ENCODE data around the gene PAK2.

PAK2 gene

GRCh38 chr3:196778755-196779154 is 39.1 kb downstream of the PAK2 start:
- no peak for TF ChIP-seq POLR2AphosphoS5 (IDR thresholded peaks at IDR 0.05; ENCODE audit: low read depth)
- no peak for DNase-seq (ENCODE audit: low read depth in 1 of 2, low spot score in 1 of 2)
- H3K27ac ChIP-seq (replicated peaks): no peak overlapping the region
- H3K27me3 ChIP-seq (ENCODE audit: insufficient read depth, poor library complexity, severe bottlenecking): no peaks in the 10 kb centered on the region
- no peak overlapping the region for H3K4me3 ChIP-seq (replicated peaks; ENCODE audit: insufficient read depth, low read length)

DNA sequence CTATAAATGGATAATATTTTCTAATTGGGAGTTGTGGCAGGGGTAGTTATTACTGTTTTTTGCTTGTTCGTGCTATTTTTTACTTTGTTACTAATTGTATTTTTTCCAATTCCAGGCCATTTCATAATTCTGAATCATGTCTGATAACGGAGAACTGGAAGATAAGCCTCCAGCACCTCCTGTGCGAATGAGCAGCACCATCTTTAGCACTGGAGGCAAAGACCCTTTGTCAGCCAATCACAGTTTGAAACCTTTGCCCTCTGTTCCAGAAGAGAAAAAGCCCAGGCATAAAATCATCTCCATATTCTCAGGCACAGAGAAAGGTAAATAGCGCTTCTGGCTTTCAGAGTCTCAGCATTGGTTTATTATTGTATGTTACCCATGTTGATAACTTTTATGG is 42.9 kb downstream of the PAK2 start:
- no peaks in the 10 kb centered on the region for H3K27me3 ChIP-seq (ENCODE audit: insufficient read depth, poor library complexity, severe bottlenecking)
- no peak overlapping the region for H3K27ac ChIP-seq (replicated peaks)
- TF ChIP-seq, protein P1, sequence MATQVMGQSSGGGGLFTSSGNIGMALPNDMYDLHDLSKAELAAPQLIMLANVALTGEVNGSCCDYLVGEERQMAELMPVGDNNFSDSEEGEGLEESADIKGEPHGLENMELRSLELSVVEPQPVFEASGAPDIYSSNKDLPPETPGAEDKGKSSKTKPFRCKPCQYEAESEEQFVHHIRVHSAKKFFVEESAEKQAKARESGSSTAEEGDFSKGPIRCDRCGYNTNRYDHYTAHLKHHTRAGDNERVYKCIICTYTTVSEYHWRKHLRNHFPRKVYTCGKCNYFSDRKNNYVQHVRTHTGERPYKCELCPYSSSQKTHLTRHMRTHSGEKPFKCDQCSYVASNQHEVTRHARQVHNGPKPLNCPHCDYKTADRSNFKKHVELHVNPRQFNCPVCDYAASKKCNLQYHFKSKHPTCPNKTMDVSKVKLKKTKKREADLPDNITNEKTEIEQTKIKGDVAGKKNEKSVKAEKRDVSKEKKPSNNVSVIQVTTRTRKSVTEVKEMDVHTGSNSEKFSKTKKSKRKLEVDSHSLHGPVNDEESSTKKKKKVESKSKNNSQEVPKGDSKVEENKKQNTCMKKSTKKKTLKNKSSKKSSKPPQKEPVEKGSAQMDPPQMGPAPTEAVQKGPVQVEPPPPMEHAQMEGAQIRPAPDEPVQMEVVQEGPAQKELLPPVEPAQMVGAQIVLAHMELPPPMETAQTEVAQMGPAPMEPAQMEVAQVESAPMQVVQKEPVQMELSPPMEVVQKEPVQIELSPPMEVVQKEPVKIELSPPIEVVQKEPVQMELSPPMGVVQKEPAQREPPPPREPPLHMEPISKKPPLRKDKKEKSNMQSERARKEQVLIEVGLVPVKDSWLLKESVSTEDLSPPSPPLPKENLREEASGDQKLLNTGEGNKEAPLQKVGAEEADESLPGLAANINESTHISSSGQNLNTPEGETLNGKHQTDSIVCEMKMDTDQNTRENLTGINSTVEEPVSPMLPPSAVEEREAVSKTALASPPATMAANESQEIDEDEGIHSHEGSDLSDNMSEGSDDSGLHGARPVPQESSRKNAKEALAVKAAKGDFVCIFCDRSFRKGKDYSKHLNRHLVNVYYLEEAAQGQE (IDR thresholded peaks at IDR 0.05; ENCODE audit: insufficient replicate concordance, low read depth): no peak
- no peak for TF ChIP-seq GABPA (IDR thresholded peaks at IDR 0.05; ENCODE audit: low read depth)
- TF ChIP-seq, protein P2, sequence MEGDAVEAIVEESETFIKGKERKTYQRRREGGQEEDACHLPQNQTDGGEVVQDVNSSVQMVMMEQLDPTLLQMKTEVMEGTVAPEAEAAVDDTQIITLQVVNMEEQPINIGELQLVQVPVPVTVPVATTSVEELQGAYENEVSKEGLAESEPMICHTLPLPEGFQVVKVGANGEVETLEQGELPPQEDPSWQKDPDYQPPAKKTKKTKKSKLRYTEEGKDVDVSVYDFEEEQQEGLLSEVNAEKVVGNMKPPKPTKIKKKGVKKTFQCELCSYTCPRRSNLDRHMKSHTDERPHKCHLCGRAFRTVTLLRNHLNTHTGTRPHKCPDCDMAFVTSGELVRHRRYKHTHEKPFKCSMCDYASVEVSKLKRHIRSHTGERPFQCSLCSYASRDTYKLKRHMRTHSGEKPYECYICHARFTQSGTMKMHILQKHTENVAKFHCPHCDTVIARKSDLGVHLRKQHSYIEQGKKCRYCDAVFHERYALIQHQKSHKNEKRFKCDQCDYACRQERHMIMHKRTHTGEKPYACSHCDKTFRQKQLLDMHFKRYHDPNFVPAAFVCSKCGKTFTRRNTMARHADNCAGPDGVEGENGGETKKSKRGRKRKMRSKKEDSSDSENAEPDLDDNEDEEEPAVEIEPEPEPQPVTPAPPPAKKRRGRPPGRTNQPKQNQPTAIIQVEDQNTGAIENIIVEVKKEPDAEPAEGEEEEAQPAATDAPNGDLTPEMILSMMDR (IDR thresholded peaks at IDR 0.05; ENCODE audit: insufficient read depth, low read length): no peak
- TF ChIP-seq POLR2AphosphoS5 (IDR thresholded peaks at IDR 0.05; ENCODE audit: low read depth): no peak
- TF ChIP-seq SPI1 (IDR thresholded peaks at IDR 0.05; ENCODE audit: borderline replicate concordance, low read depth): no peak
- no peak overlapping the region for H3K4me3 ChIP-seq (replicated peaks; ENCODE audit: insufficient read depth, low read length)
- no peak for DNase-seq (ENCODE audit: low read depth in 1 of 2, low spot score in 1 of 2)

GRCh38 chr3:196788528-196788927 is 48.9 kb downstream of the PAK2 start:
- Histone ChIP-seq H3K27ac (replicated peaks) (no peak overlapping the region), H3K27me3 (ENCODE audit: insufficient read depth, poor library complexity, severe bottlenecking) (no peaks in the 10 kb centered on the region), H3K4me3 (replicated peaks; ENCODE audit: insufficient read depth, low read length) (no peak overlapping the region)
- TF ChIP-seq POLR2AphosphoS5 (IDR thresholded peaks at IDR 0.05; ENCODE audit: low read depth) (no peak), SPI1 (IDR thresholded peaks at IDR 0.05; ENCODE audit: borderline replicate concordance, low read depth) (no peak), GABPA (IDR thresholded peaks at IDR 0.05; ENCODE audit: low read depth) (no peak)
- TF ChIP-seq, protein P2 (IDR thresholded peaks at IDR 0.05; ENCODE audit: insufficient read depth, low read length): no peak
- TF ChIP-seq, protein P1 (IDR thresholded peaks at IDR 0.05; ENCODE audit: insufficient replicate concordance, low read depth): no peak
- no peak for DNase-seq (ENCODE audit: low read depth in 1 of 2, low spot score in 1 of 2)

- TF ChIP-seq, protein P1 (IDR thresholded peaks at IDR 0.05; ENCODE audit: insufficient replicate concordance, low read depth): no peak
- TF ChIP-seq POLR2AphosphoS5 (IDR thresholded peaks at IDR 0.05; ENCODE audit: low read depth) (no peak), GABPA (IDR thresholded peaks at IDR 0.05; ENCODE audit: low read depth) (no peak), SPI1 (IDR thresholded peaks at IDR 0.05; ENCODE audit: borderline replicate concordance, low read depth) (no peak)
- TF ChIP-seq, protein P2 (IDR thresholded peaks at IDR 0.05; ENCODE audit: insufficient read depth, low read length): no peak
- no peak for DNase-seq (ENCODE audit: low read depth in 1 of 2, low spot score in 1 of 2)
- no peak overlapping the region for H3K4me3 ChIP-seq (replicated peaks; ENCODE audit: insufficient read depth, low read length)
- no peak overlapping the region for H3K27ac ChIP-seq (replicated peaks)
- no peaks in the 10 kb centered on the region for H3K27me3 ChIP-seq (ENCODE audit: insufficient read depth, poor library complexity, severe bottlenecking)
Observed at GRCh38 chr3:196789885-196790359, 50.3 kb downstream of the PAK2 start.

Measured in HL-60 (cell line).